ENCODE measurements around the gene IRF2BPL.

- TF ChIP-seq, protein P1, sequence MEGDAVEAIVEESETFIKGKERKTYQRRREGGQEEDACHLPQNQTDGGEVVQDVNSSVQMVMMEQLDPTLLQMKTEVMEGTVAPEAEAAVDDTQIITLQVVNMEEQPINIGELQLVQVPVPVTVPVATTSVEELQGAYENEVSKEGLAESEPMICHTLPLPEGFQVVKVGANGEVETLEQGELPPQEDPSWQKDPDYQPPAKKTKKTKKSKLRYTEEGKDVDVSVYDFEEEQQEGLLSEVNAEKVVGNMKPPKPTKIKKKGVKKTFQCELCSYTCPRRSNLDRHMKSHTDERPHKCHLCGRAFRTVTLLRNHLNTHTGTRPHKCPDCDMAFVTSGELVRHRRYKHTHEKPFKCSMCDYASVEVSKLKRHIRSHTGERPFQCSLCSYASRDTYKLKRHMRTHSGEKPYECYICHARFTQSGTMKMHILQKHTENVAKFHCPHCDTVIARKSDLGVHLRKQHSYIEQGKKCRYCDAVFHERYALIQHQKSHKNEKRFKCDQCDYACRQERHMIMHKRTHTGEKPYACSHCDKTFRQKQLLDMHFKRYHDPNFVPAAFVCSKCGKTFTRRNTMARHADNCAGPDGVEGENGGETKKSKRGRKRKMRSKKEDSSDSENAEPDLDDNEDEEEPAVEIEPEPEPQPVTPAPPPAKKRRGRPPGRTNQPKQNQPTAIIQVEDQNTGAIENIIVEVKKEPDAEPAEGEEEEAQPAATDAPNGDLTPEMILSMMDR (IDR thresholded peaks at IDR 0.05), result no peak
- TF ChIP-seq POLR2A (IDR thresholded peaks at IDR 0.05), result no peak
Observed at GRCh38 chr14:76987956-76988520, 40.5 kb downstream of the IRF2BPL start.

All from body of pancreas (tissue), 4 donors.